ENCODE results near the gene KRT83. TPM values are rescaled to one million over a fixed set of nuclear protein-coding genes. Genes with fewer than 3 reads are reported as not detected.

The KRT83 gene
- total RNA-seq, 2 donors from 2014 or later: 0.74 TPM; not detected in 1

DNA sequence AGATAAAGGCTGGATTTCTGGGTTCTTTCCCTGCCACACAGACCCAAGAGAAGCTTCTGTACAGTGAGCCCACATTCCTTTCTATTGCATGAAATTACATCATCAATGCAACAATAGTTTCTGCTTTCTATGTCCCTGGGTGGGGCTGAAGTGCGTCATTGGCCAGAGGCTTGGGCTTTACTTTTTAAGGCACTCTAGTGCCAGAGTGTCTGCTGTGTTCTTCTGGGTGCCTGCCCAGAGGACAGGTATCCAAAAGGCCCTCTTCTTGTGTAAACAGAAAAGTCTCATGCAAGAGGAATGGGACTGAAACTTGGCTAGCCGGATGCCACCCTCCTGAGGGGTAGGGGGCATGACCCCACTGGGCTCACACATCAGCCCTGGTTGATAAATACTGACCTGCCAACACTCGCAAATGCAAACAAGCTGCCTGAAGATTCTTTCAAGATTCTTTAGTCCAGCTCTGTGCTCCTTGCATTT, 40.8 kb downstream of the KRT83 start:
- no peak overlapping the region for H3K4me3 ChIP-seq
- DNase-seq (ENCODE audit: low spot score): peak; percentile 88
- no peaks in the 10 kb centered on the region for H3K36me3 ChIP-seq
- 29% methylated on average over 3 of the region's 3 CpGs for WGBS
- intact Hi-C loops (cut with DNase I): no loop called here
- H3K27me3 ChIP-seq (replicated peaks; ENCODE audit: insufficient read depth): no peaks in the 10 kb centered on the region
- TF ChIP-seq POLR2AphosphoS5 (IDR thresholded peaks at IDR 0.05): peak; percentile 93
- TF ChIP-seq, protein P1, sequence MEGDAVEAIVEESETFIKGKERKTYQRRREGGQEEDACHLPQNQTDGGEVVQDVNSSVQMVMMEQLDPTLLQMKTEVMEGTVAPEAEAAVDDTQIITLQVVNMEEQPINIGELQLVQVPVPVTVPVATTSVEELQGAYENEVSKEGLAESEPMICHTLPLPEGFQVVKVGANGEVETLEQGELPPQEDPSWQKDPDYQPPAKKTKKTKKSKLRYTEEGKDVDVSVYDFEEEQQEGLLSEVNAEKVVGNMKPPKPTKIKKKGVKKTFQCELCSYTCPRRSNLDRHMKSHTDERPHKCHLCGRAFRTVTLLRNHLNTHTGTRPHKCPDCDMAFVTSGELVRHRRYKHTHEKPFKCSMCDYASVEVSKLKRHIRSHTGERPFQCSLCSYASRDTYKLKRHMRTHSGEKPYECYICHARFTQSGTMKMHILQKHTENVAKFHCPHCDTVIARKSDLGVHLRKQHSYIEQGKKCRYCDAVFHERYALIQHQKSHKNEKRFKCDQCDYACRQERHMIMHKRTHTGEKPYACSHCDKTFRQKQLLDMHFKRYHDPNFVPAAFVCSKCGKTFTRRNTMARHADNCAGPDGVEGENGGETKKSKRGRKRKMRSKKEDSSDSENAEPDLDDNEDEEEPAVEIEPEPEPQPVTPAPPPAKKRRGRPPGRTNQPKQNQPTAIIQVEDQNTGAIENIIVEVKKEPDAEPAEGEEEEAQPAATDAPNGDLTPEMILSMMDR (IDR thresholded peaks at IDR 0.05): no peak
- H3K27ac ChIP-seq: peak overlapping the region; percentile 78 to 82
- H3K4me1 ChIP-seq (replicated peaks): peaks cover 5% of the 10 kb centered on the region
- no peaks in the 10 kb centered on the region for H3K9me3 ChIP-seq

DNA sequence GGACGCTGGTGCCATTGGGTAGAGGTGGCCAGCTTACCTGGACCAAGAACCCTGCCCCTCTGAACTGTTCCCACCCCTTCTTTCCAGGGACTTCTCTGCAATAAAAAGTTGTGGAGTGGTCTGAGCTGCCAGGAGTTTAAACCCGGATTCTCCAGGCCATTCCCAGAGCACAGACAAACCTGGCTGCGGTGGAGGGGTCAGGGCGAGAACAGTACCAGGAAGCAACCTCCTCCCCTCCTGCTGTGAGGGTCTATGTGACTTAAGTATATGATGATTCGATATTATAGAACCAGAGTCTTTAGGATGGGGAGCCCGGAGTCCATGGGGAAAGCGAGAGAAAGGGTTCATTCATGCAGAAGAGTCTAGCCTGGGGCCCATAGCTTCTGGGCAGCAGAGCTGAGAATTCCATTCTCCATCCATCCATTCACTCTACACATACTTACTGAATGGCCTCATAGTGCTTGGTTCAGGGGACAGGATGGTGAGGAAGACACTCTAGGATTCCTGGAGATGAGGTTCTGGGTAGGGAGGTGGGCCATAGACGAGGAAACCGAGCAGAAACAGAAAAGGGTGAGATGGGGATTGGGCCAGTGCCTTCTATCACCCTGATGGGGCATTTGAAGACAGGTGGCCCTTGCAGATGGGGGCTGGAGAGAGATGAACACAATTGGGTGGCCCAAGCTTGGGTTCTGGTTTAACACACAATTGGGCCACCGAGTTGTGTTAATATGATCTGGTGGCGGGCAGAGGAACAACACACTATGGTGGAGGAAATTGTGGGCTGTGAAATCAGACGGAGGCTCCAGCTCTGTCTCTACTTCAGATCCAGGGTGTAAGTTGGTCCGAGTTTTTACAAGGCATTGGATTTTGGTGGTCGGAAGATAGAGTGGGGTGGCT, 41.5 kb downstream of the KRT83 start:
- Histone ChIP-seq H3K27me3 (replicated peaks; ENCODE audit: insufficient read depth) (no peaks in the 10 kb centered on the region), H3K27ac (peak overlapping the region; percentile 78 to 82), H3K9me3 (no peaks in the 10 kb centered on the region), H3K36me3 (no peaks in the 10 kb centered on the region), H3K4me3 (no peak overlapping the region), H3K4me1 (replicated peaks) (peaks cover 5% of the 10 kb centered on the region)
- WGBS: 91% methylated on average over 14 of the region's 14 CpGs
- no peak for DNase-seq (ENCODE audit: low spot score)
- no peak for TF ChIP-seq POLR2AphosphoS5 (IDR thresholded peaks at IDR 0.05)
- TF ChIP-seq, protein P1 (IDR thresholded peaks at IDR 0.05): peak in 1 of 4 experiments; percentile 2
- intact Hi-C loops (cut with DNase I): loop anchor here (5.0 kb wide), 2 partner anchors 48 to 122 kb away; no protein-coding TSS in a partner anchor

DNA sequence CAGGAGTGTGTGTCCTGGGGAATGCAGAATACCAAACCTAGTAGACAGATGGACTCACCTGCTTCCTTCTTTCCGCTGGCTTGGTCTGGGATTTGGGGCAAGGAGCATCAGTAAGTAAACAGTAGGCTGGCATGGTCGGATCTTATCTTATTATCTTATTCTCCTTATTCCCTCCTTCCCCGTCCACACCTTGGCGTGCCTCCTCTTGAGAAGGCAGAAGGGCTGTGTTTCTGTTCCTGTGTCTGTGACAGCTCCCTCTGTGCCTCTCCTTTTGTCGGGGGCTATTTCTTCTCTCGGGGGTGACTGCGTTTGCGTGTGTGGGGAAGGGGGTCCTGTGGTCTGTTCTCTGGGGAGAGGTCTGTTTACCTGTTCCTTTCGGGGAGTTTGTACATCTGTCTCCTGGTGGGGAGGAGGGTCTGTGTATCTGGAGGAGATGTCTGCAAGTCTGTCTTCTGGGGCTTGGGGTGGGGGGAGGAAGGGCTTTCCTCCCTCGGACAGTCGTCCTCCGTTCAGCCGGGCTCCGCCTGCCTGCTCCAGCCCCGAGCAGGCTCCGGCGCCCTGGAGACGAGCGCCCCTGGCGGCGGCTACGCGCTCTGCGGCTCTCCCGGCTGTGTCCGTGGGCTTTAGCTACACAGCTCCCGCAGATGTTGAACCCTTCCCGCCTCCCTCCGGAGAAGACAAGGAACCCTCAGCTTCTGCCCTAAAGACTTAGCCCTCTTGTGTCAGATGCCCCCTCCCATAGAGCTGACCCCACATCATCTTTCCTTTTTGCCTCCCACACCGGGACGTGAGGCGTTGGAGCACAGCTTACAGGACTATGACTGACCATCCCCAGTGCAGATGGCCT, 42.4 kb downstream of the KRT83 start:
- Histone ChIP-seq H3K36me3 (no peaks in the 10 kb centered on the region), H3K27me3 (replicated peaks; ENCODE audit: insufficient read depth) (no peaks in the 10 kb centered on the region), H3K27ac (peak overlapping the region; percentile 78 to 82), H3K4me3 (peak overlapping the region in 1 of 2 donors; percentile 21), H3K9me3 (no peaks in the 10 kb centered on the region), H3K4me1 (replicated peaks) (peaks cover 5% of the 10 kb centered on the region)
- TF ChIP-seq POLR2AphosphoS5 (IDR thresholded peaks at IDR 0.05) (peak; percentile 57), POLR2A (IDR thresholded peaks at IDR 0.05) (peak; percentile 30)
- TF ChIP-seq, protein P1 (IDR thresholded peaks at IDR 0.05): peak; percentile 90 to 98 (median 93)
- intact Hi-C loops (cut with DNase I): loop anchor here (5.0 kb wide), 2 partner anchors 49 to 121 kb away; no protein-coding TSS in a partner anchor
- DNase-seq (ENCODE audit: low spot score): peak; percentile 79
- 16% methylated on average over 26 of the region's 32 CpGs for WGBS

DNA sequence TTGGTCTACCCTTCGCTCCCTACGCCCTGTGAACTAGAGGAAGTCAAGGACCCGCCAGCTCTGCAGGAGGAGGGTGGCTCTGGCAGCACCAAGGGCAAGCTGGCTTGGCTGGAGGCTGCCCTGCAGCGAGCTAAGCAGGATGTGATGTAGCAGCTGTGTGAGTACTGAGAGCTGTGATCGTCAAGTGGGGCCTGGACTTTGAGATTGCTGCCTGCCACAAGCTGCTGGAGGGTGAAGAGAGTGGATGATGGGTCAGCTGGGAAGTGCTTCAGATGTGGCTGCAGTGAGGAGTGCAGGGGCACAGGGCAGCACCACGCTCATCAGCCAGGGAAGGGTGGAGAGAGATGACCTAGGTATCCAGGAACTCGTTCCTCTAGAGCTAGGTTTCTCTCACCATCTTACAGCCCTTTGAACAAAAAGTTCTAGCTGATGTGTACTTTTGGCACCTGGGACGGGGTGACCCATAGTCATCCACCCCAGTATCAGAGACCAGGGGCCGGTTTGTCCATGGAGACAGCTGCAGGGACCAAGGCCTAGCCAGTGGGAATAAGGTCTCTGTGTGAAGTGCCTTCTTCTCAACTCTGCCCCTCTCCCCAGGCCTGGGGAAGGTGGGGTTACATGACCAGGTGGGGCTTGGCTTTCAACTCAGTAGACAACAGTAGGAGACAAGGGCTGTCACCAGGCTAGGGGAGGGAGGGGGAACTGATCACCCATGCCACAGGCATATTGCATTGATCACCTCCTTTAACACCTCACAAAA, 43.5 kb downstream of the KRT83 start:
- H3K27ac ChIP-seq: no peak overlapping the region
- H3K4me3 ChIP-seq: no peak overlapping the region
- peaks cover 5% of the 10 kb centered on the region for H3K4me1 ChIP-seq (replicated peaks)
- no peaks in the 10 kb centered on the region for H3K36me3 ChIP-seq
- TF ChIP-seq POLR2AphosphoS5 (IDR thresholded peaks at IDR 0.05): no peak
- TF ChIP-seq, protein P1 (IDR thresholded peaks at IDR 0.05): no peak
- TF ChIP-seq POLR2A (IDR thresholded peaks at IDR 0.05): no peak
- H3K27me3 ChIP-seq (replicated peaks; ENCODE audit: insufficient read depth): no peaks in the 10 kb centered on the region
- DNase-seq (ENCODE audit: low spot score): no peak
- intact Hi-C loops (cut with DNase I): loop anchor here (5.0 kb wide), 2 partner anchors 50 to 120 kb away; no protein-coding TSS in a partner anchor
- H3K9me3 ChIP-seq: no peaks in the 10 kb centered on the region
- WGBS: 97% methylated on average over 9 of the region's 9 CpGs

Measured in prostate gland (tissue), 2 donors.